IPS DF 4.7 (cell line): ENCODE measurements around the gene GRID1.
A peak's percentile ranks its signal among the peaks of the same experiment; 100 is the strongest.

Experiments
- DNase-seq: peaks from one replicate; pipeline ENCODE4 v3.0.0-alpha.2; 2013; ENCODE audit warnings: low spot score; ENCODE audit errors: extremely low read depth

The GRID1 gene

GRCh38 chr10:86213148-86213547 is 153.4 kb downstream of the GRID1 start:
- DNase-seq = no peak

GRCh38 chr10:86212391-86212700 is 154.2 kb downstream of the GRID1 start:
- DNase-seq = no peak

- no peak for DNase-seq
These were observed 154.8 kb downstream of the GRID1 start for GRCh38 chr10:86211691-86212390.

GRCh38 chr10:86210416-86210815 is 156.2 kb downstream of the GRID1 start:
- DNase-seq = no peak

- DNase-seq = no peak
These were observed 156.9 kb downstream of the GRID1 start for GRCh38 chr10:86209726-86210125.

GRCh38 chr10:86207226-86207625 is 159.4 kb downstream of the GRID1 start:
- DNase-seq = no peak

GRCh38 chr10:86206240-86206579 is 160.4 kb downstream of the GRID1 start:
- DNase-seq = no peak

- no peak for DNase-seq
These were observed 161.0 kb downstream of the GRID1 start for GRCh38 chr10:86205306-86206239.

- no peak for DNase-seq
These were observed 161.9 kb downstream of the GRID1 start for GRCh38 chr10:86204421-86205305.

- peak; percentile 25 for DNase-seq
These were observed 163.3 kb downstream of the GRID1 start for GRCh38 chr10:86203162-86203905.

GRCh38 chr10:86202226-86202735 is 164.3 kb downstream of the GRID1 start:
- no peak for DNase-seq

- no peak for DNase-seq
These were observed 165.7 kb downstream of the GRID1 start for GRCh38 chr10:86200867-86201266.

- DNase-seq = no peak
These were observed 166.3 kb downstream of the GRID1 start for GRCh38 chr10:86200269-86200668.

GRCh38 chr10:86199041-86199440 is 167.6 kb downstream of the GRID1 start:
- DNase-seq = no peak

- no peak for DNase-seq
These were observed 168.3 kb downstream of the GRID1 start for GRCh38 chr10:86198271-86198670.

GRCh38 chr10:86197166-86197790 is 169.3 kb downstream of the GRID1 start:
- no peak for DNase-seq

GRCh38 chr10:86195521-86196157 is 171.0 kb downstream of the GRID1 start:
- no peak for DNase-seq

GRCh38 chr10:86194684-86195083 is 171.9 kb downstream of the GRID1 start:
- DNase-seq = no peak

- no peak for DNase-seq
These were observed 172.8 kb downstream of the GRID1 start for GRCh38 chr10:86193841-86194240.

GRCh38 chr10:86192691-86193090 is 173.9 kb downstream of the GRID1 start:
- no peak for DNase-seq
